Upper lobe of left lung (tissue), 4 donors: ENCODE results near the gene ATP13A2.

ENCODE experiments used
- POLR2A ChIP-seq, 4 donors: fragments of 450-650 bp; IDR thresholded peaks; one replicate each; pipeline ENCODE4 v1.5.1; 2016 to 2017; ENCODE audit warnings: antibody characterized with exemption in 4 of 4, mild to moderate bottlenecking in 2 of 4
- POLR2AphosphoS5 ChIP-seq, 2 donors: sonication (generic); formaldehyde crosslinking; IDR thresholded peaks; one replicate each; pipeline ENCODE4 v1.5.1; 2017; ENCODE audit warnings: antibody characterized with exemption in 2 of 2
- TF ChIP-seq, protein P1 (sequence below), 6 experiments: fragments of 450-650 bp in 4 of 6; fragments of 200-600 bp in 2 of 6; sonication (generic) in 2 of 6; IDR thresholded peaks; one replicate each; pipeline ENCODE4 v1.5.1; 2016 to 2019; ENCODE audit warnings: antibody characterized with exemption in 6 of 6

DNA sequence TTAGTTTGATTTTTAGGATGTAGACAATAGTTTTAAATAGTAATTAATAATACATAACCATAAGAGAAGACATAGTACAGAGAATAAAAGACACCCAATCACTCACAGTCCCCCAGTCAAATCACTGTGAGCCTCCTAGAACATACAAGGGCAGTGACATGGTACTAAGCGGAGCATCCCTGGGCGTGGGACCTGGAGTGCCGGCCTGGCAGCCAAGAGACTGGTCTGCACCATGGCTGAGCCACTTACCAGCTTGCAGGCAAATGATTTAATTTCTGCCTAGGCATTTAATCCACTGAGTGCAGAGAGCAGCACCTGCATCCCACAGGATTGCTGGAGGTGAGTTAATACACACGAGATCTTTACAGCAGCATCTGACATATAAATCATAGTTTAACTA is 21.8 kb upstream of the ATP13A2 start:
- TF ChIP-seq POLR2A (IDR thresholded peaks at IDR 0.05) (no peak), POLR2AphosphoS5 (IDR thresholded peaks at IDR 0.05) (no peak)
- TF ChIP-seq, protein P1, sequence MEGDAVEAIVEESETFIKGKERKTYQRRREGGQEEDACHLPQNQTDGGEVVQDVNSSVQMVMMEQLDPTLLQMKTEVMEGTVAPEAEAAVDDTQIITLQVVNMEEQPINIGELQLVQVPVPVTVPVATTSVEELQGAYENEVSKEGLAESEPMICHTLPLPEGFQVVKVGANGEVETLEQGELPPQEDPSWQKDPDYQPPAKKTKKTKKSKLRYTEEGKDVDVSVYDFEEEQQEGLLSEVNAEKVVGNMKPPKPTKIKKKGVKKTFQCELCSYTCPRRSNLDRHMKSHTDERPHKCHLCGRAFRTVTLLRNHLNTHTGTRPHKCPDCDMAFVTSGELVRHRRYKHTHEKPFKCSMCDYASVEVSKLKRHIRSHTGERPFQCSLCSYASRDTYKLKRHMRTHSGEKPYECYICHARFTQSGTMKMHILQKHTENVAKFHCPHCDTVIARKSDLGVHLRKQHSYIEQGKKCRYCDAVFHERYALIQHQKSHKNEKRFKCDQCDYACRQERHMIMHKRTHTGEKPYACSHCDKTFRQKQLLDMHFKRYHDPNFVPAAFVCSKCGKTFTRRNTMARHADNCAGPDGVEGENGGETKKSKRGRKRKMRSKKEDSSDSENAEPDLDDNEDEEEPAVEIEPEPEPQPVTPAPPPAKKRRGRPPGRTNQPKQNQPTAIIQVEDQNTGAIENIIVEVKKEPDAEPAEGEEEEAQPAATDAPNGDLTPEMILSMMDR (IDR thresholded peaks at IDR 0.05) = no peak
